Panc1 (cell line): ENCODE results near the gene ARMH2.

ENCODE experiments used
- CTCF ChIP-seq: fragments of 450-650 bp; IDR thresholded peaks from 2 replicates; pipeline ENCODE4 v1.5.1; 2017; ENCODE audit warnings: mild to moderate bottlenecking
- REST ChIP-seq, 2 experiments: IDR thresholded peaks; 2 replicates each; pipeline ENCODE4 v1.6.1; 2011 to 2012; ENCODE audit warnings: low read depth in 2 of 2, control low read depth in 1 of 2, low read length in 1 of 2, mild to moderate bottlenecking in 1 of 2, moderate library complexity in 1 of 2; ENCODE audit not compliant: insufficient read depth in 1 of 2

- TF ChIP-seq REST (IDR thresholded peaks at IDR 0.05; ENCODE audit: insufficient read depth in 1 of 2, low read depth in 2 of 2, low read length in 1 of 2), result no peak
- no peak for TF ChIP-seq CTCF
Observed at GRCh38 chr6:24840187-24840586, 41.5 kb upstream of the ARMH2 start.
